Body of pancreas (tissue), 4 donors: Measurements from ENCODE around the gene ANHX. TPM values are rescaled to one million over a fixed set of nuclear protein-coding genes. Genes with fewer than 3 reads are reported as not detected.

ENCODE experiments used
- ATAC-seq: fragments of 150-250 bp; one replicate; pipeline ENCODE4 v1.9.1; 2016
- DNase-seq, 4 donors: peaks; one replicate each; pipeline ENCODE4 v3.0.0-alpha.2; 2019
- H3K27ac ChIP-seq, 4 donors: fragments of 200-600 bp; sonication (generic); 1 replicate in 3 of 4; 2 replicates in 1 of 4; pipeline versions ENCODE4 v1.5.1 to v1.6.1; 2016 to 2019; ENCODE audit warnings: mild to moderate bottlenecking in 1 of 4, mixed read lengths in 1 of 4, moderate library complexity in 1 of 4
- H3K27me3 ChIP-seq, 2 donors: fragments of 200-600 bp; sonication (generic); one replicate each; pipeline ENCODE4 v1.6.0; 2016; ENCODE audit warnings: mild to moderate bottlenecking in 1 of 2
- H3K36me3 ChIP-seq, 2 donors: fragments of 200-600 bp; sonication (generic); replicated peaks in 1 of 2; 2 replicates each; pipeline ENCODE4 v1.5.1; 2016; ENCODE audit warnings: low read depth in 2 of 2; ENCODE audit not compliant: insufficient read depth in 1 of 2
- H3K4me1 ChIP-seq: fragments of 200-600 bp; sonication (generic); one replicate; pipeline ENCODE4 v1.6.0; 2016
- H3K4me3 ChIP-seq, 2 donors: fragments of 200-600 bp; sonication (generic); 1 replicate in 1 of 2; 2 replicates in 1 of 2; pipeline ENCODE4 v1.5.1; 2016 to 2019
- H3K9me3 ChIP-seq, 3 donors: fragments of 200-600 bp; sonication (generic); 1 replicate in 2 of 3; 2 replicates in 1 of 3; pipeline ENCODE4 v1.5.1; 2016
- POLR2A ChIP-seq, 3 donors: fragments of 450-650 bp; IDR thresholded peaks; one replicate each; pipeline ENCODE4 v1.6.1; 2016; ENCODE audit warnings: antibody characterized with exemption in 3 of 3, mild to moderate bottlenecking in 2 of 3
- WGBS, 2 donors: methylation state at CpG; one replicate each; pipeline ENCODE4 v1.1.5; 2017; 5-methylcytosine and 5-hydroxymethylcytosine counted together
- intact Hi-C: fragments of 100-400 bp; cut with DNase I; formaldehyde crosslinking; loops from one replicate; pipeline ENCODE4 v1.15.1; 2023
- small RNA-seq: library from RNA; depleted of rRNA; stranded (forward); fragments of <200 nt; gene quantifications from one replicate; pipeline ENCODE3, GENCODE V24; 2016
- total RNA-seq, 2 donors: library from RNA; depleted of rRNA; stranded (reverse); fragments of >200 nt; gene quantifications; one replicate each; pipeline ENCODE4 v1.1.0, GENCODE V29; 2016
- TF ChIP-seq, protein P1 (sequence below), 7 experiments: fragments of 450-650 bp in 4 of 7; fragments of 200-600 bp in 3 of 7; sonication (generic) in 3 of 7; IDR thresholded peaks; one replicate each; pipeline ENCODE4 v1.5.1; 2016 to 2019; ENCODE audit warnings: antibody characterized with exemption in 7 of 7

Gene ANHX
- total RNA-seq, 2 donors from 2014 or later: not detected

DNA sequence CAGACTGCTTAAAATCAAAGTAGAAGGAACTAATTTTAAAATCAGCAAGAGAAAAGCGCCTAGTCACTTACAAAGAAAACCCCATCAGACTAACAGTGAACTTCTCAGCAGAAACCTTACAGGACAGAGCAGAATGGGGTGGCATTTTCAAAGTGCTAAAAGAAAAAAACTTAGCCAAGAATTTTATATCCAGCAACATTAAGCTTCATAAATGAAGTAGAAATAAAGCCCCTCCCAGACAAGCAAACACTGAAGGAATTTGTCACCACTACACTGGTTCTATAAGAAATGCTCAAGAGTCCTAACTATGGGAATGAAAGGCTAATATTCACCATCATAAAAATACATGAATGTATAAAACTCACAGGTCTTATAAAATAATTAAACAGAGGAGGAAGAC lies 60.8 kb downstream of the ANHX start:
- intact Hi-C loops: no loop called here
- H3K27me3 ChIP-seq: no peaks in the 10 kb centered on the region
- H3K36me3 ChIP-seq: no peaks in the 10 kb centered on the region
- peaks cover 0 to 18% (median 0%) of the 10 kb centered on the region in 3 donors for H3K9me3 ChIP-seq
- ATAC-seq (no peak), DNase-seq (no peak)
- no peaks in the 10 kb centered on the region for H3K4me1 ChIP-seq
- WGBS, 2 donors: 48 to 52% methylated on average over 1 of the region's 1 CpG
- H3K27ac ChIP-seq: no peak overlapping the region
- TF ChIP-seq POLR2A (IDR thresholded peaks at IDR 0.05): no peak
- TF ChIP-seq, protein P1, sequence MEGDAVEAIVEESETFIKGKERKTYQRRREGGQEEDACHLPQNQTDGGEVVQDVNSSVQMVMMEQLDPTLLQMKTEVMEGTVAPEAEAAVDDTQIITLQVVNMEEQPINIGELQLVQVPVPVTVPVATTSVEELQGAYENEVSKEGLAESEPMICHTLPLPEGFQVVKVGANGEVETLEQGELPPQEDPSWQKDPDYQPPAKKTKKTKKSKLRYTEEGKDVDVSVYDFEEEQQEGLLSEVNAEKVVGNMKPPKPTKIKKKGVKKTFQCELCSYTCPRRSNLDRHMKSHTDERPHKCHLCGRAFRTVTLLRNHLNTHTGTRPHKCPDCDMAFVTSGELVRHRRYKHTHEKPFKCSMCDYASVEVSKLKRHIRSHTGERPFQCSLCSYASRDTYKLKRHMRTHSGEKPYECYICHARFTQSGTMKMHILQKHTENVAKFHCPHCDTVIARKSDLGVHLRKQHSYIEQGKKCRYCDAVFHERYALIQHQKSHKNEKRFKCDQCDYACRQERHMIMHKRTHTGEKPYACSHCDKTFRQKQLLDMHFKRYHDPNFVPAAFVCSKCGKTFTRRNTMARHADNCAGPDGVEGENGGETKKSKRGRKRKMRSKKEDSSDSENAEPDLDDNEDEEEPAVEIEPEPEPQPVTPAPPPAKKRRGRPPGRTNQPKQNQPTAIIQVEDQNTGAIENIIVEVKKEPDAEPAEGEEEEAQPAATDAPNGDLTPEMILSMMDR (IDR thresholded peaks at IDR 0.05): no peak
- no peak overlapping the region for H3K4me3 ChIP-seq

DNA sequence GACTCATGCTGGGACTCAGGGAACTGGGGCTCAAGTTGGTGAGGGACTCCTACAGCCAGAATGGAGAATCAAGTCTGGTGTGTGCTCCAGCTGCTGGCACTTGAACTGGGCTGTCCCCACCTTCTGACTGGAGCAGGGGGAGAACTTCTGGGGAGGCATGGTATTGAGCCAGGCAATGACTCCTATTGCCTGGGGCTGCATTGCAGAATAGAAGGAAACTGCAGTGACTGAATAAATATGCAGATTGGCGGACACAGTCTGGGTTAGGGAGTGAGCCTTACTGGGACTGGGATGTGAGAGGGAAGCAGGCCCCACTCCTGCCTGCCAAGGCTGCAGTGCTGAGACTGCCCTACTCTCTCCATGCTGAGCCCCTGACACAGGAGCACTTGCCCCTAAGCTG lies 63.2 kb downstream of the ANHX start:
- 41 to 73% methylated on average over 1 of the region's 1 CpG for WGBS, 2 donors

More for the DNA sequence above, 63.2 kb downstream of the ANHX start:
- no peak for ATAC-seq
- H3K27ac ChIP-seq: no peak overlapping the region
- no peak for DNase-seq
- no peaks in the 10 kb centered on the region for H3K36me3 ChIP-seq
- H3K27me3 ChIP-seq: no peaks in the 10 kb centered on the region
- TF ChIP-seq, protein P1 (IDR thresholded peaks at IDR 0.05): no peak
- TF ChIP-seq POLR2A (IDR thresholded peaks at IDR 0.05): no peak
- intact Hi-C loops: no loop called here
- H3K9me3 ChIP-seq: peaks cover 0 to 18% (median 0%) of the 10 kb centered on the region in 3 donors
- H3K4me3 ChIP-seq: no peak overlapping the region
- no peaks in the 10 kb centered on the region for H3K4me1 ChIP-seq

Small RNA genes lying within 50 kb of the gene (small RNA-seq; reads per million reads assigned to genes)
- gene RF00019 (not detected), gene RNU6-717P (not detected)

Other genes starting within 250 kb of the ANHX start
- gene ZNF26, start 249.5 kb downstream of the ANHX start, total RNA-seq: 1 to 10 TPM; 7.5 to 8.6 TPM
- 10 to 100 TPM; 10.2 to 22.1 TPM for gene ZNF84, start 198.4 kb downstream of the ANHX start, total RNA-seq
- 10 to 100 TPM; 12.9 to 14.3 TPM for gene ZNF140, start 155.0 kb downstream of the ANHX start, total RNA-seq
- gene ZNF891, start 105.6 kb downstream of the ANHX start, total RNA-seq: 1 to 10 TPM; 2.0 to 3.1 TPM
- 10 to 100 TPM; 12.9 to 18.2 TPM for gene ZNF10, start 105.2 kb downstream of the ANHX start, total RNA-seq
- 1 to 10 TPM; 3.6 to 8.3 TPM for gene ZNF268, start 54.4 kb downstream of the ANHX start, total RNA-seq